ENCODE data around the gene CTPS1.

DNA sequence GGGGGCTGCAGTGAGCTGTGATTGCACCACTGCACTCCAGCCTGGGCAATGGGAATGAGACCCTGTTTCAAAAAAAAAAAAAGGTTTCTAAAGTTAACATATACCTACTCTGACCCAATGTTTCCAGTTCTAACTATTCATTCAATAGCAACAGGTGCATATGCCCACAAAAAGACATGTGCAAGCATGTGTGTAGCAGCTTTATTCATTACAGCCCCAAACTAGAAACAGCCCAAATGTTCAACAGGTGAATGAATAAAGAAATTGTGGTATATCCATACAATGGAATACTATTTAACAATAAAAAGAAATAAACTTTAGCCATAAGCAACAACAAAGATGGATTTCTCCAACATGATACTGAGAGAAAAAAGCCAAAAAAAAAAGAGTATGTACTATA, 21.3 kb upstream of the CTPS1 start:
- TF ChIP-seq POLR2A (IDR thresholded peaks at IDR 0.05; ENCODE audit: low read depth) (no peak), EP300 (IDR thresholded peaks at IDR 0.05) (no peak), POLR2AphosphoS5 (IDR thresholded peaks at IDR 0.05) (no peak)
- TF ChIP-seq, protein P1, sequence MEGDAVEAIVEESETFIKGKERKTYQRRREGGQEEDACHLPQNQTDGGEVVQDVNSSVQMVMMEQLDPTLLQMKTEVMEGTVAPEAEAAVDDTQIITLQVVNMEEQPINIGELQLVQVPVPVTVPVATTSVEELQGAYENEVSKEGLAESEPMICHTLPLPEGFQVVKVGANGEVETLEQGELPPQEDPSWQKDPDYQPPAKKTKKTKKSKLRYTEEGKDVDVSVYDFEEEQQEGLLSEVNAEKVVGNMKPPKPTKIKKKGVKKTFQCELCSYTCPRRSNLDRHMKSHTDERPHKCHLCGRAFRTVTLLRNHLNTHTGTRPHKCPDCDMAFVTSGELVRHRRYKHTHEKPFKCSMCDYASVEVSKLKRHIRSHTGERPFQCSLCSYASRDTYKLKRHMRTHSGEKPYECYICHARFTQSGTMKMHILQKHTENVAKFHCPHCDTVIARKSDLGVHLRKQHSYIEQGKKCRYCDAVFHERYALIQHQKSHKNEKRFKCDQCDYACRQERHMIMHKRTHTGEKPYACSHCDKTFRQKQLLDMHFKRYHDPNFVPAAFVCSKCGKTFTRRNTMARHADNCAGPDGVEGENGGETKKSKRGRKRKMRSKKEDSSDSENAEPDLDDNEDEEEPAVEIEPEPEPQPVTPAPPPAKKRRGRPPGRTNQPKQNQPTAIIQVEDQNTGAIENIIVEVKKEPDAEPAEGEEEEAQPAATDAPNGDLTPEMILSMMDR (IDR thresholded peaks at IDR 0.05) = no peak
